HG02610 (cell line): ENCODE measurements around the gene ASB2.

ENCODE experiments used
- ATAC-seq: cut with Tn5 transposase; IDR thresholded peaks from one replicate; pipeline ENCODE4 v1.9.1; 2021; ENCODE audit warnings: mild to moderate bottlenecking, moderate library complexity; ENCODE audit not compliant: unreplicated experiment

ASB2 gene, protein sequence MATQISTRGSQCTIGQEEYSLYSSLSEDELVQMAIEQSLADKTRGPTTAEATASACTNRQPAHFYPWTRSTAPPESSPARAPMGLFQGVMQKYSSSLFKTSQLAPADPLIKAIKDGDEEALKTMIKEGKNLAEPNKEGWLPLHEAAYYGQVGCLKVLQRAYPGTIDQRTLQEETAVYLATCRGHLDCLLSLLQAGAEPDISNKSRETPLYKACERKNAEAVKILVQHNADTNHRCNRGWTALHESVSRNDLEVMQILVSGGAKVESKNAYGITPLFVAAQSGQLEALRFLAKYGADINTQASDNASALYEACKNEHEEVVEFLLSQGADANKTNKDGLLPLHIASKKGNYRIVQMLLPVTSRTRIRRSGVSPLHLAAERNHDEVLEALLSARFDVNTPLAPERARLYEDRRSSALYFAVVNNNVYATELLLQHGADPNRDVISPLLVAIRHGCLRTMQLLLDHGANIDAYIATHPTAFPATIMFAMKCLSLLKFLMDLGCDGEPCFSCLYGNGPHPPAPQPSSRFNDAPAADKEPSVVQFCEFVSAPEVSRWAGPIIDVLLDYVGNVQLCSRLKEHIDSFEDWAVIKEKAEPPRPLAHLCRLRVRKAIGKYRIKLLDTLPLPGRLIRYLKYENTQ

GRCh38 chr14:93976477-93977057, at the start of gene ASB2:
TSS of gene ASB2 (minus strand) at chr14:93976570. CDS start at chr14:93964539, 12,031 bp downstream.
- ATAC-seq = peak; percentile 19

GRCh38 chr14:94025720-94026119, 49.4 kb upstream of the ASB2 start:
- ATAC-seq = no peak

GRCh38 chr14:94024549-94024948, 48.2 kb upstream of the ASB2 start:
- no peak for ATAC-seq

GRCh38 chr14:94022532-94023411, 46.4 kb upstream of the ASB2 start:
- ATAC-seq = no peak

DNA sequence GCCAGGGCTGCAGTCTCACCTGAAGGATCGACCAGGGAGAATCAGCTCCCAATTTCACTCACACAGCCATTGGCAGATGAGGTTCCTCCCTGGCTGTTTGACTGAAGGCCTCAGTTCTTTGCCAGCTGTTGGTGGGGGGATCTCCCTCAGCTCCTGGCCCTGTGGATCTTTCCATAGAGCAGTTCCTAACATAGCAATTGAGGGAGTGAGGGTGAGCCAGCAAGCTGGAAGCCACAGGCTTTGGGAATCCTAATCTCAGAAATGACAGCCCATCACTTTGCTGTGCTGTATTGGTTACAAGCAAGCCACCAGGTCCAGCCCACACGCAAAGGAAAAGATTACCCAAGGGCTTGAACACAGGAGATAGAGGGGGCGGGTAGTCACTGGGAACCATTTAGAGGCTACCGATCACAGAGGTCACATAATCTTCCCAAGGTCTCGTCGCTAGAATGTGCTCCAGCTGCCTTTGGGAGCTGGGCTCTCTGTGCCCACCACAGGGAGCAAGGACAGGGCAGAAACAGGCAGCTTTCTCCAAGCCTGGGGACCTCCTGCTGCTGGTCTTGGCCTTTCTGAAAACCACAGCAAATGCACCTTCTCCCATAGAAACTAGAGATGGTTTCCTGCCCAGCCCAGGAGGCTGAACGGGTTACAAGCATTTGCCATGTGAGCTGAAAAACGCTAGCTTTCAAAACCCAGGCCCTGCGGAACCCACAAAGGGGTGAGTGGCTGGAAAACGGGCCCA, 45.2 kb upstream of the ASB2 start:
- no peak for ATAC-seq

DNA sequence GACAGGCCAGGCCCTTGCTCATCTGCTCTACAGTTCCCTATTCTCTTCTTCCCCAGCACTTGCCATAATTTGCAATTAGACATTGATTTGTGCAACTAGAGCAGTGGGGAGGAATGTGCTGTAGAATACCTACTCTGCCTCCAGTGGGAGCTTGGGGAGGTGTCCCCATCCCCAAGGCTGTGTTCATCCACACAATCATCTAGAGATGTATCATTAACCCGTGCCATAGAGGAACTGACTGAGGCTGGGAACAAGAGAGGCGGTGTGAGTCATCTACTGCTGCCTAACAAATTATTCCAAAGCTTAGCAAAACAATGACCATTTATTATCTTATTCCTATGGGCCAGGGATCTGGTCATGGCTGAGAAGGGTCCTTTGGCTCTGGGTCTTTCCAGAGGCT, 44.6 kb upstream of the ASB2 start:
- no peak for ATAC-seq

DNA sequence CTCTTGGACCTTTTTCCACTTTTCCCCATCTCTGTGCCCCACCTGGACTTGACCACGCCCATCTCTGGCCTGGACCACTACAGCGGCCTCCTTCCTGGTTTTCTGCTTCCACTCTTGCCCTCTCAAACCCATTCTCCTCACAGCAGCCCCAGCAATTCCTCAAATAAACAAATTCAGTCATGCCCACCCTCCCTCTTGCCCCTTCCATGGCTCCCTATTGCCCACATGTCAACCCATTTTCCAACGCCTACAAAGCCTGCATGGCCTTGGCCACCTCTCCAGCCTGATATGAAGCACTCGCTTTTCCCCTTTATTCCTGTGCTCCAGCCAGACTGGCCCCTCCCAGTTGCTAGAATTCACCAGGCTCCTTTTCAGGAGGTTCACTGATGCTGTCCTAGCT, 43.9 kb upstream of the ASB2 start:
- no peak for ATAC-seq

GRCh38 chr14:94019329-94019728, 43.0 kb upstream of the ASB2 start:
- no peak for ATAC-seq

DNA sequence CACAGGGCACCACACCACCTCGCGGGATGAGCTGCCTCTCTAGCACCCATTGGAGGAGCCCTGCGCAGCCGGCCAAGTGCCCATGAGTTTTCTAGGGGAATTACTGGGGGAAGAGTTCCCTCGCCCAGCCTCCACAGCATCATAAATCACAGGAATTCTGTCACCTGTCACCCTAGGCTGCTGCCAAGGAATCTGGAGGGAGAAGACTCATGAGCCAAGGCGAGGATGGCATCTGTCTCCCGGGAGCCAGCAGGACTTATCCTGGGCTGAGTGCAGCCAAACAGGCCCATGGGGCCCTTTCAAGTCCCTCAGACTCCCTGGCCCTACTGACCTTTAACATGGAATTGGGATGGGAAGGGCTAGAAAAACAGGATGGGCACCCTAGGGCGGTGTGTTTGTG, 41.9 kb upstream of the ASB2 start:
- ATAC-seq = no peak

- ATAC-seq = no peak
These were observed 40.1 kb upstream of the ASB2 start for GRCh38 chr14:94016446-94016976.

DNA sequence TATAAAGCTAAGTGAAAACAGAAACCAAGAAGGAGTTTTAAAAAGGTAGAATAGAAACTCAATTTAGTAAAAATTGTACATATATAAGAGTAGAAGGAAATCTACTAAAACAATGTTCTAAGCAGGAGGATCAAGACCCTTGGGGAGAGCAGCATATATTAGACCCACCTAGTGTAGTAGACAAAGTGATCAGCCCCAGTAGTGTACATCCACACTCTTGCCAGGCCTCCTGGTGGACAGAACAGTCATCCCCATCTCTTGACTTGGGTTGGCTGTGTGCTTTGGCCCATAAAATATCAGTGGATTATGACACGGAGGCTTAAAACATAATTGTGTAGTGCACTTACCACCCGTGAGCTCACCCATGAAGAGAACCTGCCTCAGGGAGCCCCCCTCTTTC, 38.9 kb upstream of the ASB2 start:
- ATAC-seq = no peak

GRCh38 chr14:94014382-94014781, 38.0 kb upstream of the ASB2 start:
- ATAC-seq = no peak

GRCh38 chr14:94011795-94012194, 35.4 kb upstream of the ASB2 start:
- ATAC-seq = no peak

- no peak for ATAC-seq
These were observed 34.3 kb upstream of the ASB2 start for GRCh38 chr14:94010625-94011024.

DNA sequence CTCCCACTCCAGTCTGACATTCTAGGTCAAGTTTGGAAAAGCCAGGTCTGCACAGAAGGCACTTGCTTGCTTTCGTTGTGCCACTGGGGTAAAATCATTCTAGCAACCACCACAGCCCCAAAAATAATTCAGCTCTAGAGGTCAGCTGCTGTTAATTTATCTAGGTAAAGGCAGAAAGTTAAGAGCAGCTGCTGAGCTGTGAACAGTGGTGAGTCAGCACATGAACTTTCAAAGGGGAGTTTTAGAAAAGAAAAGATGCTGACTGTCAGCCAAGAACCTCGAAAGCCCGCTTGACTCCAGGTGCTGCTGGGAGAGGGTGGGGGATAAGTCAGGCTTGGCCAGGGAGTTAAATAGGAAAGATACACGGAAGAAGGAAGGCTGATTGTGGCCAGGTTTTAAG, 33.4 kb upstream of the ASB2 start:
- ATAC-seq = peak; percentile 61

DNA sequence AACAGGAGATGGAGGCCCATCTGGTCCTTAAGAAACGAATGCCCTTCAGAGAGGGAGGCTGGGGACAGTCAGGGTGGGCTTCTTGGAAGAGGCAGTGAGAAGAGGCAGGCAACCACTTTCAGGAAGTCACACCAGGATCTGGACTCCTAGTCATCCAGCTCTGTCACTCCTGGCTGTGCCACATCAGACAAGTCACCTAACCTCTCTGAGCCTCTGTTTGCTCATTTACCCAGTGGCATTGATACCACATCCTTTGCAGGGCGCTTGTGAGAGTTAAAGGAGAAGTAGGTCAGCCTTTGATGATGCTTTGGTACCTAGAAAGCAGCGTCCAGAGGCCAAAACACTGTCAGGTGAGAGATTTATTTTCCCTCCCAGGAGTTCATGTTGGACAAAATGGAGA, 31.9 kb upstream of the ASB2 start:
- no peak for ATAC-seq

DNA sequence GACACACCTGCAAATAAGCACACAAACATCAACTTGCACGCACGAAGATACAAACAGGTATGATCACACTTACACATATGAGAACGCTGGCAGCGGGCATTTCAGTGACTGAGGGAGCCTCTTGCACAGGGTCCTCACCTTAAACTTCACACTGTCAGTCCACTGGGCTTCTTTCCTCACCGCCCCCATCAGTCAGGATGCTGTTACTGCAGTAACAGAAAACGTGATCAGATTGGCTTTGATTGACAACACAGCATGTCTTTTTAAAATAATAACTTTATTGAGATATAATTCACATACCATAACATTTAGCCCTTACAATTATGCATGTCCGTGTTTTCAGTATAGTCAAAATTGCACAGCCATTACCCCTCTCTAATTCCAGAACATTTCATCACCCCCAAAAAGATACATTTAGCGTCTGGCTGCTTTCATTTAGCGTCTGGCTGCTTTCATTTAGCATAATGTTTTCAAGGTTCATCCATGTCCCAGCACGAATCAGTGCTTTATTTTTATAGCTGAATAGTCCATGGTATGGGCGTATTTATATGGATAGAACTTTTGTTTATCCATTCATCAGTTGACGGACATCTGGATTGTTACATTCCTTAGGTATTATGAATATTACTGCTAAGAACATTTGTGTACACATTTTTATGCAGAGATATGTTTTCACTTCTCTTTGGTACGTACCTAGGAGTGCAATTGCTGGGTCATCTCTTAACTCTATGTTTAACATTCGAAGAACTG, 29.1 kb upstream of the ASB2 start:
- no peak for ATAC-seq

DNA sequence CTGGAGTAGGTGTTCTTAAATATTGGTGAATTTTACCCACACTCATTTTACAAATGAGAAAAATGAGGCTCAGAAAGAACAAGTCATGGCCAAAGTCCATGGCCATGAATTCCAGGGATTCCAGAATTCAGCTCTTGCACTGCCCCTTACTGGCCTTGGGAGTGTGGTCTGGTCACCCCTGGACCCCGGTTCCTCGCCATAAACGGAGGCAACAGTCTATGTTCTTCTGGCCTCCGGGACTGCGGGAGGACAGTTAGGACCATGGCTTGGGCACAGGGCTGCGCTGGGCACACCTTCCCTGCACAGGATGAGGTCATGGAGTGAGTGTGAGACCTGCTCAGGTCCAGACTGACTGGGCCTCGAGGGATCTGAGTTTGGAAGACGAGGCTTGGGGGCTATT, 27.6 kb upstream of the ASB2 start:
- no peak for ATAC-seq

GRCh38 chr14:94003397-94003796, 27.0 kb upstream of the ASB2 start:
- no peak for ATAC-seq
